H1 (cell line): ENCODE measurements around the gene TMEM168. TPM values are rescaled to one million over a fixed set of nuclear protein-coding genes. Genes with fewer than 3 reads are reported as not detected.
"Not testable (repeated sequence)": the region's sequence is repeated elsewhere in the genome, so short reads cannot be mapped to it uniquely, and the experiment has no call there.

Source experiments
- CTCF ChIA-PET: fragments of 300-600 bp; sonication (Branson Sonifier 250); formaldehyde crosslinking; loops from one replicate; lab custom pipeline; 2021; ENCODE audit not compliant: partially characterized antibody; lab: Charles Lee
- POLR2A ChIA-PET: fragments of 300-600 bp; sonication (Branson Sonifier 250); formaldehyde crosslinking; loops from one replicate; lab custom pipeline; 2021; ENCODE audit warnings: inconsistent platforms; ENCODE audit not compliant: partially characterized antibody; lab: Charles Lee
- DNase-seq, 2 experiments: peaks; one replicate each; pipeline versions ENCODE4 v3.0.0 to v3.0.0-alpha.2; 2010 to 2022; ENCODE audit warnings: low spot score in 2 of 2, low read depth in 1 of 2, mixed read lengths in 1 of 2
- FAIRE-seq: peaks from 2 replicates; lab custom pipeline; 2011; peaks lifted over from hg19 to GRCh38; lab: Jason Lieb, UNC
- H2AFZ ChIP-seq: 2 replicates; pipeline ENCODE4 v1.8.1; 2012; ENCODE audit warnings: low read length, inconsistent platforms
- H2AK5ac ChIP-seq: 2 replicates; pipeline ENCODE4 v1.6.1; 2013; ENCODE audit warnings: low read depth, low read length
- H2BK120ac ChIP-seq: replicated peaks from 2 replicates; pipeline ENCODE3; 2013; ENCODE audit warnings: low read depth, low read length, inconsistent platforms
- H2BK12ac ChIP-seq: 2 replicates; pipeline ENCODE4 v1.6.1; 2013; ENCODE audit warnings: low read depth, low read length
- H2BK15ac ChIP-seq: 2 replicates; pipeline ENCODE4 v1.6.1; 2013; ENCODE audit warnings: low read length
- H2BK20ac ChIP-seq: 2 replicates; pipeline ENCODE4 v1.6.1; 2013; ENCODE audit warnings: low read length
- H2BK5ac ChIP-seq: 2 replicates; pipeline ENCODE4 v1.6.1; 2013; ENCODE audit warnings: low read depth, low read length
- H3K14ac ChIP-seq: 2 replicates; pipeline ENCODE4 v1.6.1; 2013; ENCODE audit warnings: inconsistent platforms; ENCODE audit not compliant: insufficient read length
- H3K18ac ChIP-seq: 2 replicates; pipeline ENCODE4 v1.6.1; 2013; ENCODE audit warnings: low read length; ENCODE audit errors: extremely low read depth
- H3K23ac ChIP-seq: 2 replicates; pipeline ENCODE4 v1.6.1; 2013; ENCODE audit warnings: inconsistent platforms; ENCODE audit not compliant: insufficient read length
- H3K23me2 ChIP-seq: 2 replicates; pipeline ENCODE4 v1.6.1; 2013; ENCODE audit warnings: low read depth, low read length
- H3K27ac ChIP-seq: 2 replicates; pipeline ENCODE4 v1.6.1; 2011; ENCODE audit warnings: low read depth, low read length, inconsistent platforms
- H3K27me3 ChIP-seq, 4 experiments: replicated peaks in 1 of 4; 1 replicate in 1 of 4; 2 replicates in 3 of 4; pipeline versions ENCODE4 v1.6.1 to v1.8.1; 2011 to 2013; ENCODE audit warnings: low read length in 3 of 4, mild to moderate bottlenecking in 3 of 4, inconsistent platforms in 2 of 4, mixed read lengths in 2 of 4, moderate library complexity in 1 of 4; ENCODE audit not compliant: control insufficient read depth in 3 of 4, insufficient read depth in 3 of 4; ENCODE audit errors: extremely low read depth in 1 of 4
- H3K36me3 ChIP-seq, 4 experiments: 2 replicates each; pipeline versions ENCODE4 v1.6.1 to v1.8.1; 2011 to 2013; ENCODE audit warnings: mild to moderate bottlenecking in 4 of 4, low read length in 3 of 4, moderate library complexity in 2 of 4, control low read depth in 1 of 4, inconsistent platforms in 1 of 4; ENCODE audit not compliant: insufficient read depth in 4 of 4, control insufficient read depth in 2 of 4
- H3K4ac ChIP-seq: replicated peaks from 2 replicates; pipeline ENCODE3; 2013; ENCODE audit warnings: low read length, low read depth, mixed read lengths, inconsistent platforms; ENCODE audit not compliant: insufficient read length
- H3K4me1 ChIP-seq, 4 experiments: replicated peaks in 1 of 4; 1 replicate in 1 of 4; 2 replicates in 3 of 4; pipeline versions ENCODE4 v1.6.1 to v1.8.1; 2011 to 2013; ENCODE audit warnings: low read length in 3 of 4, inconsistent platforms in 2 of 4, mixed read lengths in 1 of 4; ENCODE audit not compliant: insufficient read depth in 4 of 4, control insufficient read depth in 3 of 4
- H3K4me2 ChIP-seq, 2 experiments: 2 replicates each; pipeline versions ENCODE4 v1.6.1 to v1.8.1; 2011 to 2013; ENCODE audit warnings: low read depth in 2 of 2, low read length in 2 of 2, control low read depth in 1 of 2, inconsistent platforms in 1 of 2, mild to moderate bottlenecking in 1 of 2; ENCODE audit not compliant: insufficient read depth in 1 of 2
- H3K4me3 ChIP-seq, 4 experiments: fragments of 200-600, 300-600 bp in 1 of 4; sonication (generic), shearing (Covaris generic), sonication (Bioruptor Twin) in 1 of 4; 2 replicates each; pipeline versions ENCODE4 v1.5.1 to v1.8.1; 2011 to 2016; ENCODE audit warnings: low read length in 4 of 4, low read depth in 3 of 4, control low read depth in 2 of 4, inconsistent platforms in 2 of 4, mild to moderate bottlenecking in 2 of 4, mixed read lengths in 1 of 4, moderate library complexity in 1 of 4; ENCODE audit not compliant: insufficient read depth in 2 of 4; ENCODE audit errors: extremely low read depth in 1 of 4
- H3K56ac ChIP-seq: replicated peaks from 2 replicates; pipeline ENCODE3; 2013; ENCODE audit warnings: low read depth, mild to moderate bottlenecking, mixed read lengths, low read length, inconsistent platforms; ENCODE audit not compliant: insufficient read length
- H3K79me1 ChIP-seq: 2 replicates; pipeline ENCODE4 v1.6.1; 2013; ENCODE audit warnings: low read depth, low read length, control low read depth
- H3K79me2 ChIP-seq, 2 experiments: 2 replicates each; pipeline versions ENCODE4 v1.6.1 to v1.8.1; 2012 to 2013; ENCODE audit warnings: low read length in 2 of 2, mild to moderate bottlenecking in 2 of 2, inconsistent platforms in 1 of 2; ENCODE audit not compliant: insufficient read depth in 2 of 2, control insufficient read depth in 1 of 2
- H3K9ac ChIP-seq, 4 experiments: replicated peaks in 1 of 4; 1 replicate in 1 of 4; 2 replicates in 3 of 4; pipeline versions ENCODE4 v1.6.1 to v1.8.1; 2011 to 2013; ENCODE audit warnings: low read depth in 3 of 4, low read length in 3 of 4, control low read depth in 2 of 4, mild to moderate bottlenecking in 2 of 4, moderate library complexity in 2 of 4, inconsistent platforms in 1 of 4; ENCODE audit errors: extremely low read depth in 1 of 4
- H3K9me3 ChIP-seq, 2 experiments: 2 replicates each; pipeline versions ENCODE4 v1.6.1 to v1.8.1; 2012 to 2013; ENCODE audit warnings: mild to moderate bottlenecking in 2 of 2, moderate library complexity in 2 of 2, control low read depth in 1 of 2, inconsistent platforms in 1 of 2, low read depth in 1 of 2, low read length in 1 of 2, mixed read lengths in 1 of 2; ENCODE audit not compliant: insufficient read depth in 2 of 2
- H4K20me1 ChIP-seq, 2 experiments: replicated peaks in 1 of 2; 2 replicates each; pipeline versions ENCODE3 to v1.8.1; 2011 to 2013; ENCODE audit warnings: inconsistent platforms in 2 of 2, low read length in 2 of 2, mild to moderate bottlenecking in 1 of 2; ENCODE audit not compliant: insufficient read depth in 2 of 2, control insufficient read depth in 1 of 2
- H4K5ac ChIP-seq: 2 replicates; pipeline ENCODE4 v1.6.1; 2013; ENCODE audit warnings: low read length, low read depth, mixed read lengths, inconsistent platforms; ENCODE audit not compliant: insufficient read length
- H4K8ac ChIP-seq: 2 replicates; pipeline ENCODE4 v1.8.0; 2013; ENCODE audit warnings: mild to moderate bottlenecking, moderate library complexity, low read length, inconsistent platforms; ENCODE audit not compliant: insufficient read depth; ENCODE audit errors: extremely low read depth
- H4K91ac ChIP-seq: replicated peaks from 2 replicates; pipeline ENCODE3; 2013; ENCODE audit warnings: low read length, mixed read lengths, inconsistent platforms; ENCODE audit not compliant: insufficient read length
- WGBS, 2 experiments: shearing (Covaris generic) in 1 of 2; methylation state at CpG; one replicate each; pipeline versions ENCODE4 v1.1.6 to v1.1.7; 2013 to 2015; ENCODE audit warnings: low lambda C conversion rate in 2 of 2, mixed read lengths in 2 of 2, inconsistent platforms in 1 of 2, low coverage in 1 of 2, missing lambda C conversion rate in 1 of 2; ENCODE audit not compliant: insufficient replicate concordance in 2 of 2, insufficient coverage in 1 of 2, insufficient read length in 1 of 2; ENCODE audit errors: extremely low coverage in 1 of 2, missing lambda C conversion rate in 1 of 2; 5-methylcytosine and 5-hydroxymethylcytosine counted together
- polyA plus RNA-seq, 7 experiments: library from polyadenylated mRNA; depleted of rRNA in 3 of 7; stranded (reverse) in 5 of 7; unstranded in 2 of 7; fragments of >200 nt in 5 of 7; fragments of 200-250 nt in 2 of 7; gene quantifications; 1 replicate in 5 of 7; 2 replicates in 1 of 7; 4 replicates in 1 of 7; pipeline versions ENCODE4 v1.2.1 to v1.2.3, GENCODE V29; 2011 to 2013; ENCODE audit warnings: missing spikeins in 2 of 7, mixed read lengths in 2 of 7
- total RNA-seq: library from RNA; stranded (reverse); fragmentation: NEBNext Ultra II Directional; extraction: Animal tissue kit (Norgen Biotek cat#: 25700); gene quantifications from 2 replicates; pipeline ENCODE4 v1.2.1, GENCODE V29; 2021

The TMEM168 gene
- total and polyA plus RNA-seq, 2 of the 8 experiments (the other 6 are each of a cell fraction or from before 2014, with no cell fraction given): 8.9 to 11.1 TPM

GRCh38 chr7:112835928-112836327, 45.7 kb upstream of the TMEM168 start:
- H4K20me1 ChIP-seq, H3K14ac ChIP-seq, H3K27ac ChIP-seq, H3K23ac ChIP-seq, H3K4me3 ChIP-seq, H4K8ac ChIP-seq, H3K4me2 ChIP-seq, CTCF ChIA-PET, FAIRE-seq, H3K9ac ChIP-seq, POLR2A ChIA-PET, H2BK15ac ChIP-seq, H3K56ac ChIP-seq, H4K5ac ChIP-seq, H4K91ac ChIP-seq, H3K23me2 ChIP-seq, H3K79me1 ChIP-seq, H3K27me3 ChIP-seq, H2AK5ac ChIP-seq, H2BK20ac ChIP-seq, H2BK120ac ChIP-seq, DNase-seq, H2BK12ac ChIP-seq, H3K4me1 ChIP-seq, H3K79me2 ChIP-seq, H3K4ac ChIP-seq, H3K18ac ChIP-seq, H2BK5ac ChIP-seq, H3K9me3 ChIP-seq, H2AFZ ChIP-seq, H3K36me3 ChIP-seq: not testable (repeated sequence)
- 89% methylated on average over 4 of the region's 4 CpGs; no CpG with 5 or more reads in 1 of the 2 experiments for WGBS, 2 experiments
